IPS DF 6.9 (cell line): ENCODE data around the gene CCDC91.

Source experiments
- DNase-seq: peaks from one replicate; pipeline ENCODE4 v3.0.0-alpha.2; 2013; ENCODE audit warnings: low read depth, low spot score
- H3K27ac ChIP-seq: one replicate; pipeline ENCODE4 v1.5.1; 2013; ENCODE audit warnings: low read length, control low read depth
- H3K27me3 ChIP-seq: 2 replicates; pipeline ENCODE4 v1.6.1; 2013; ENCODE audit warnings: mild to moderate bottlenecking, low read length; ENCODE audit not compliant: control insufficient read depth, insufficient read depth
- H3K36me3 ChIP-seq: 2 replicates; pipeline ENCODE4 v1.6.1; 2013; ENCODE audit warnings: low read length; ENCODE audit not compliant: control insufficient read depth, insufficient read depth
- H3K4me1 ChIP-seq: 2 replicates; pipeline ENCODE4 v1.6.1; 2013; ENCODE audit warnings: low read length; ENCODE audit not compliant: control insufficient read depth, insufficient read depth
- H3K4me3 ChIP-seq: 2 replicates; pipeline ENCODE4 v1.5.1; 2013; ENCODE audit warnings: mild to moderate bottlenecking, low read length
- H3K9me3 ChIP-seq: 2 replicates; pipeline ENCODE4 v1.6.1; 2013; ENCODE audit warnings: low read length, inconsistent platforms; ENCODE audit not compliant: control insufficient read depth, insufficient read depth
- WGBS: extraction: QIAGEN DNeasy Blood & Tissue Kit; methylation state at CpG from one replicate; pipeline ENCODE4 v1.1.7; 2013; ENCODE audit warnings: mixed read lengths, missing lambda C conversion rate; ENCODE audit not compliant: insufficient read length, insufficient coverage; 5-methylcytosine and 5-hydroxymethylcytosine counted together

Gene CCDC91

GRCh38 chr12:28543021-28543890 lies 353.0 kb downstream of the CCDC91 start:
- Histone ChIP-seq H3K9me3 (no peaks in the 10 kb centered on the region), H3K4me1 (no peaks in the 10 kb centered on the region), H3K27ac (no peak overlapping the region), H3K36me3 (no peaks in the 10 kb centered on the region), H3K27me3 (no peaks in the 10 kb centered on the region), H3K4me3 (no peak overlapping the region)
- WGBS, result no CpG with 5 or more reads among the region's 10 CpGs
- no peak for DNase-seq

GRCh38 chr12:28550757-28551704 lies 360.8 kb downstream of the CCDC91 start:
- H3K9me3 ChIP-seq, result no peaks in the 10 kb centered on the region
- H3K4me3 ChIP-seq, result no peak overlapping the region
- WGBS, result no CpG with 5 or more reads among the region's 4 CpGs
- H3K27me3 ChIP-seq, result no peaks in the 10 kb centered on the region
- H3K27ac ChIP-seq, result no peak overlapping the region
- H3K4me1 ChIP-seq, result peaks cover 1% of the 10 kb centered on the region; the same call in 1 of the 2 replicates
- DNase-seq, result no peak
- no peaks in the 10 kb centered on the region for H3K36me3 ChIP-seq

GRCh38 chr12:28552251-28552970 lies 362.2 kb downstream of the CCDC91 start:
- Histone ChIP-seq H3K36me3 (no peaks in the 10 kb centered on the region), H3K27me3 (no peaks in the 10 kb centered on the region), H3K4me3 (no peak overlapping the region), H3K4me1 (peaks cover 1% of the 10 kb centered on the region; the same call in 1 of the 2 replicates), H3K27ac (no peak overlapping the region), H3K9me3 (no peaks in the 10 kb centered on the region)
- DNase-seq, result no peak
- WGBS, result no CpG with 5 or more reads among the region's 4 CpGs

GRCh38 chr12:28555748-28556147 lies 365.5 kb downstream of the CCDC91 start:
- no peak overlapping the region for H3K27ac ChIP-seq
- no peaks in the 10 kb centered on the region for H3K36me3 ChIP-seq
- no CpG with 5 or more reads among the region's 4 CpGs for WGBS
- no peaks in the 10 kb centered on the region for H3K27me3 ChIP-seq
- no peak for DNase-seq
- H3K9me3 ChIP-seq, result no peaks in the 10 kb centered on the region
- no peak overlapping the region for H3K4me3 ChIP-seq
- H3K4me1 ChIP-seq, result peaks cover 1% of the 10 kb centered on the region; the same call in 1 of the 2 replicates

GRCh38 chr12:28558250-28558649 lies 368.0 kb downstream of the CCDC91 start:
- H3K27me3 ChIP-seq, result no peaks in the 10 kb centered on the region
- DNase-seq, result no peak
- H3K9me3 ChIP-seq, result no peaks in the 10 kb centered on the region
- no peak overlapping the region for H3K4me3 ChIP-seq
- H3K27ac ChIP-seq, result no peak overlapping the region
- peaks cover 1% of the 10 kb centered on the region; the same call in 1 of the 2 replicates for H3K4me1 ChIP-seq
- WGBS, result no CpG with 5 or more reads among the region's 1 CpG
- no peaks in the 10 kb centered on the region for H3K36me3 ChIP-seq

GRCh38 chr12:28563286-28563685 lies 373.0 kb downstream of the CCDC91 start:
- Histone ChIP-seq H3K27ac (no peak overlapping the region), H3K4me3 (no peak overlapping the region), H3K36me3 (no peaks in the 10 kb centered on the region), H3K27me3 (no peaks in the 10 kb centered on the region), H3K4me1 (no peaks in the 10 kb centered on the region), H3K9me3 (no peaks in the 10 kb centered on the region)
- no CpG with 5 or more reads among the region's 3 CpGs for whole genome bisulfite sequencing
- no peak for DNase-seq

- Histone ChIP-seq H3K4me3 (no peak overlapping the region), H3K36me3 (no peaks in the 10 kb centered on the region), H3K9me3 (no peaks in the 10 kb centered on the region), H3K27me3 (no peaks in the 10 kb centered on the region), H3K27ac (no peak overlapping the region), H3K4me1 (no peaks in the 10 kb centered on the region)
- no peak for DNase-seq
- no CpG with 5 or more reads among the region's 2 CpGs for WGBS
Measured at GRCh38 chr12:28563936-28564335, 373.7 kb downstream of the CCDC91 start.

- DNase-seq, result no peak
- Histone ChIP-seq H3K4me3 (no peak overlapping the region), H3K27ac (no peak overlapping the region), H3K4me1 (no peaks in the 10 kb centered on the region), H3K27me3 (no peaks in the 10 kb centered on the region), H3K36me3 (no peaks in the 10 kb centered on the region), H3K9me3 (no peaks in the 10 kb centered on the region)
- no CpG with 5 or more reads among the region's 3 CpGs for WGBS
Measured at GRCh38 chr12:28568118-28568517, 377.9 kb downstream of the CCDC91 start.

GRCh38 chr12:28568704-28569103 lies 378.4 kb downstream of the CCDC91 start:
- H3K36me3 ChIP-seq, result no peaks in the 10 kb centered on the region
- no peaks in the 10 kb centered on the region for H3K9me3 ChIP-seq
- no peak for DNase-seq
- H3K27me3 ChIP-seq, result no peaks in the 10 kb centered on the region
- H3K27ac ChIP-seq, result no peak overlapping the region
- H3K4me1 ChIP-seq, result no peaks in the 10 kb centered on the region
- WGBS, result no CpG with 5 or more reads among the region's 6 CpGs
- no peak overlapping the region for H3K4me3 ChIP-seq
